Activated T-helper 2 cell treated with anti-CD3 and anti-CD28 coated beads, Interferon-gamma antibody, Interleukin-2, Interleukin-4, amounts not matched to agents 10 μg/mL and 5 μg/mL and 100 μg/mL, durations not matched to agents 14 hours and 24 hours and 36 hours (primary cell): ENCODE measurements around the gene RAPH1. TPM values are rescaled to one million over a fixed set of nuclear protein-coding genes. Genes with fewer than 3 reads are reported as not detected.

Source experiments
- DNase-seq: peaks from one replicate; pipeline ENCODE4 v3.0.0; 2021; ENCODE audit warnings: low spot score
- H3K27ac Mint-ChIP-seq: one replicate; pipeline ENCODE4 v1.8.0; 2021; ENCODE audit warnings: mixed read lengths
- H3K27me3 Mint-ChIP-seq: one replicate; pipeline ENCODE4 v1.8.0; 2021; ENCODE audit warnings: low read depth, mixed read lengths
- H3K36me3 Mint-ChIP-seq: one replicate; pipeline ENCODE4 v1.8.0; 2021; ENCODE audit warnings: low read depth, mixed read lengths
- H3K4me1 Mint-ChIP-seq: one replicate; pipeline ENCODE4 v1.8.0; 2021; ENCODE audit warnings: low read depth, mixed read lengths
- H3K4me3 Mint-ChIP-seq: one replicate; pipeline ENCODE4 v1.8.0; 2021; ENCODE audit warnings: low read depth, mild to moderate bottlenecking, moderate library complexity, mixed read lengths
- H3K9me3 Mint-ChIP-seq: one replicate; pipeline ENCODE4 v1.8.0; 2021; ENCODE audit warnings: mixed read lengths
- intact Hi-C: fragments of 100-400 bp; cut with micrococcal nuclease; formaldehyde crosslinking; loops from one replicate; pipeline ENCODE4 v1.15.1; 2023
- total RNA-seq: library from RNA; stranded (reverse); gene quantifications from 2 replicates; pipeline ENCODE4 v1.2.3, GENCODE V29; 2022

Gene RAPH1
- total RNA-seq, 1 donor from 2014 or later, result 2.8 TPM

DNA sequence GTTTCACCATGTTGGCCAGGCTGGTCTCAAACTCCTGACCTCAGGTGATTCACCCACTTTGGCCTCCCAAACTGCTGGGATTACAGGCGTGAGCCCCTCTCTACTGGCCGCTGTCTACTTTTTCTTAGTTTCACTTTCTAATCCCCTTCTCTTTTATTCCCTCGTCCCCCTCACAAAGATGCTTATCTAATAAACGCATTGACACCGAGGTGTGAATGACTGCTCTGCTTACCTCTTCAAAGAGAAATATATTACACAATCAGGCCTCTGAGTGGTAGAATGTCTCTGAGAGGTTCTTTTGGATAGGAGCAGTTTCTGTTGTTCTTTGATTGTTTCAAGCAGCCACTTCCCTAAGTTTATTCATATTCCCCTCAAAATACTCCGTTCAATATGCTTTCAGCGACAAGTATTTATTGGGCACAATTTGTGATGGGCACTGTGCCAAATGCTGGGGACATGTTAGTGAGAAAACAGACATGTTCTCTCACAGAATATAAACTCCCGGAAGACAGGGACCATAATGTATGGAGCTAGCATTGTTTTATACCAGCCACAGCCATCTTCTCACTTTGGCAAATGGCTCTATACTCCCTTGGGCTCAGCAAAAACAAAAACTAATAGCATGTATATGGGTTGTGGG is 34.7 kb upstream of the RAPH1 start:
- no peaks in the 10 kb centered on the region for H3K36me3 Mint-ChIP-seq
- no peak for DNase-seq
- peaks cover 2% of the 10 kb centered on the region for H3K4me1 Mint-ChIP-seq
- no peak overlapping the region for H3K4me3 Mint-ChIP-seq
- H3K27me3 Mint-ChIP-seq, result peaks cover 29% of the 10 kb centered on the region
- intact Hi-C loops, result no loop called here
- no peaks in the 10 kb centered on the region for H3K9me3 Mint-ChIP-seq
- H3K27ac Mint-ChIP-seq, result no peak overlapping the region

DNA sequence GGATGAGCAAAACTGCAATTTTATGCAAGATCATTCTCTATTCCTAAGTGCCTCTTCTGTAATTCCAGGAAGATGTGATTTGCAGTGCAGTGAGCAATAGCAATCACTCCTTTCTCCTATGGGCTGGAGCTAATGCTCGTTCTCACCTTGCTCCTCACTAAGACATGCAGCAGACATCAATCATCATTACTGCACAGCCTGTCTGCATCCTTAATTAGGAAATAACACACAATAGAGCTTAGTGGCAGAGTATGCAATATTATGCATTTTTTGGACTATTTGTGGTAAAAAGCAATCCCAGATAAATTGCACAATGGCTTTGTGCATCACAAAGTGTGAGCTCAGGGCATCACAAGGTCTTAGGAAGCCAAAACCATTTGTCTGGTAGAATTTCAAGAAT is 32.6 kb upstream of the RAPH1 start:
- Mint-ChIP-seq H3K4me1 (no peaks in the 10 kb centered on the region), H3K27ac (no peak overlapping the region), H3K36me3 (no peaks in the 10 kb centered on the region), H3K27me3 (peaks cover 28% of the 10 kb centered on the region), H3K4me3 (no peak overlapping the region), H3K9me3 (no peaks in the 10 kb centered on the region)
- intact Hi-C loops, result no loop called here
- DNase-seq, result no peak

DNA sequence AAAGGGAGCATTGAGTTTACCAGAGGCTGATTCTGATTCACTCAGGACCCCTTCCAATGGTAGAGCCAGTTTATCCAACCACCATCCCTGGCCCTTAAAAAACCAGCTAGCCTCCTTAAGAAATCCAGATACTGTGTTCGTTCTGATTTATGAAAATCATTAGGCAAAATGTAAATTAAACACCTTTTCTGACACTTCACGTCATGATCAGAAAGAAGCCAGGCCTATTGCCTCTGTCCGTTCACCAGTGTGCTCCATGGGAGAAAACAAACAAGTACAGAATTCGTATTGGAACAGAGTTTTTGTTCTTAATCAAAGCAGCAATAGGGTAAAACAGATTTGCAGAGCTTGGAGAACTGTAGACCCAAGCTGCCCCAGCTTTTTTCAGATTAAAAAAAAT is 31.1 kb upstream of the RAPH1 start:
- no peak overlapping the region for H3K4me3 Mint-ChIP-seq
- no peaks in the 10 kb centered on the region for H3K36me3 Mint-ChIP-seq
- intact Hi-C loops, result no loop called here
- H3K27me3 Mint-ChIP-seq, result peaks cover 32% of the 10 kb centered on the region
- DNase-seq, result no peak
- no peaks in the 10 kb centered on the region for H3K4me1 Mint-ChIP-seq
- H3K27ac Mint-ChIP-seq, result no peak overlapping the region
- H3K9me3 Mint-ChIP-seq, result no peaks in the 10 kb centered on the region

DNA sequence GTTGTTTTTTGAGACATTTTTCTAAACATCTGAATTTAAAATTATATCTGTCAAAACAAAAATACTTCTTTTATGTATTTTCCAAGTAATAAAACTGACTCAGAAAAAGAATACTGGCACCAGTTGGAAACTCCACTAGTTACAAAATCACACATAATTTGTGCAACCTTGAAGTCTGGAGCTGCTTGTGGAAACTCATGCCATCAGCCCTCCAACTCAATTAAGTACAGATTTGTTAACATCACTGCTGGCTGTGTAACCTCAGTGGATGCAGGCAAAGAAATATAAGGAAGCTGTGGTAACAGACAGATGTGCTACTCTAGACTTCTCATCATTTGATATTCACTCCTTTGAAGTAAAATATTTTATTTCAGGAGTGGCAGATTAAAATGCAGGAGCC is 30.0 kb upstream of the RAPH1 start:
- no peak overlapping the region for H3K27ac Mint-ChIP-seq
- intact Hi-C loops, result no loop called here
- H3K4me3 Mint-ChIP-seq, result no peak overlapping the region
- no peaks in the 10 kb centered on the region for H3K9me3 Mint-ChIP-seq
- peaks cover 31% of the 10 kb centered on the region for H3K27me3 Mint-ChIP-seq
- no peaks in the 10 kb centered on the region for H3K4me1 Mint-ChIP-seq
- H3K36me3 Mint-ChIP-seq, result no peaks in the 10 kb centered on the region
- DNase-seq, result no peak

DNA sequence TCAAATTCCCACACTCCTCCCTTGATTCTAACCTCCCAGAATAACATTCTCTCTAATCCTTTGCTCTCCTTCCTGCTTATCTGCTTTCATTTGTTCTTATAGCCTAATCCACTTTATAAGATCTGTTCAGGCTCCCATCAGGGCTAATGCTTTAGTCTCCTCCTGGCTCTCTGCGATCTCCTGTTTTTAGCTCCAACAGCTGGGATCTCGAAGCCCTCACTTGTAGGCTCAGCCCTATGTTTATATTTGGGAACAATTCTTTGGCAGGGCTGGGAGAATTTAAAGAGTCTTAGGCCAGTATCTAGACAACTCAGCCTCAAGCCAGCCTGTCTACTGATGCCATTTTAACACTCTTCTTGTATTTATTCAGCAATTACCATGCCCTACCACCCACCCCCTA is 27.2 kb upstream of the RAPH1 start:
- no peak for DNase-seq
- Mint-ChIP-seq H3K36me3 (no peaks in the 10 kb centered on the region), H3K9me3 (no peaks in the 10 kb centered on the region), H3K4me1 (no peaks in the 10 kb centered on the region), H3K27me3 (peaks cover 21% of the 10 kb centered on the region), H3K4me3 (no peak overlapping the region), H3K27ac (no peak overlapping the region)
- intact Hi-C loops, result no loop called here

DNA sequence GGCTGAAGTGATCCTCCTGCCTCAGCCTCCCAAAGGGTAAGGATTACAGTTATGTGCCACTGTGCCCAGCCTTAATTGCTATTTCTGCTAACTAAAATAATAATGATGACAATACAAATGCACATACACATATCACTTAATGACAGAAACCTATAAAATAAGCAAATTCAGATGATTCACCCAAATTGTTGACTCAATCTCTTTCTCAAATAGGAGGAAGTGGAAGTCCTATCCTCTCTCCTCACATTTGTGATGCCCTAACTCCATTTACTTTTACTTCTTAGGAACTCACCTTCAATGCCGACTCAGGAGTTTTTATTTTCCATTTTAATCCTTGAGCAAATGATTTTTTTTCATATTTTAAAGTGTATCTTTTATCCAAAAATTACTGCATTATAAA is 24.5 kb upstream of the RAPH1 start:
- no peaks in the 10 kb centered on the region for H3K36me3 Mint-ChIP-seq
- H3K27ac Mint-ChIP-seq, result no peak overlapping the region
- H3K27me3 Mint-ChIP-seq, result peaks cover 13% of the 10 kb centered on the region
- DNase-seq, result no peak
- H3K4me1 Mint-ChIP-seq, result no peaks in the 10 kb centered on the region
- intact Hi-C loops, result no loop called here
- no peak overlapping the region for H3K4me3 Mint-ChIP-seq
- no peaks in the 10 kb centered on the region for H3K9me3 Mint-ChIP-seq

DNA sequence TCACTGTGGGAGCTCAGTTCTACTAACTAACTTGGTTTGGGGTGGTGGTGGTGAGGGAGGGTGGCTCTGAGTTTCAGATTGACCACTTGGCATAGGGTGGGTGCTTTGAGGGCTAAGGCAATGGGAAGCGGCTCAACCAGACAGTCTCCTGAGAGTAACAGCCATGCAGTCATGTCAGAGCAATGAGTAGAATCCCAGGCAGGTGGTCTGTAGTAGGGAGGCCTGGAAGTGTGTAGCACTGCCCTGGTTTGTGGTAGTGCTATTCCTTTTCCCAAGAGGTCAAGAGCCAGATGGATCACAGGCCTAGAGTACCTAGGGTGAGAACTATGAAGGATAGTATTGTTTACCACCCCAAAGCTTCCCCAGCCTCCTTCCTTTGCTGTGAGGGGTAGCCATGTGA is 18.7 kb upstream of the RAPH1 start:
- Mint-ChIP-seq H3K27me3 (peaks cover 10% of the 10 kb centered on the region), H3K4me1 (peaks cover 5% of the 10 kb centered on the region), H3K36me3 (no peaks in the 10 kb centered on the region), H3K9me3 (no peaks in the 10 kb centered on the region), H3K27ac (no peak overlapping the region), H3K4me3 (no peak overlapping the region)
- no peak for DNase-seq
- intact Hi-C loops, result no loop called here

DNA sequence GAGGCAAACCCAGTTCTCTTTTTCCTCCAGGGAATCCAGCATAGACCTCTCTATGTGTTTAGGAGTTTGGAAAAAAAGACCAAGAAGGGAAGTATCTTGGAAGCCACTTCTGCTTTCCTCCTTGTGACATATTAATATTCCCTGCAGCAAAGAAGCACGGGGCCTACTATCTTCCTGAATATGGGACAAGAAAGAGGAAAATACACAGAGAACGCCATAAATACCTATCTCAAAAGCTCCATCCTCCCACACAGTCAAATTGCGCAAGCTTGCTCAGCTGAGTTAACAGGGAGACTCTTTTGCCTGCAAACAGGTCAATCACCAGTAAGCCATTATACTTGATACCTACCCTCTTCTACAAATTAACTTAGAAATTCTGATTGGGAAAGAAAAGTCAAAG is 16.7 kb upstream of the RAPH1 start:
- intact Hi-C loops, result no loop called here
- Mint-ChIP-seq H3K4me3 (no peak overlapping the region), H3K36me3 (no peaks in the 10 kb centered on the region), H3K9me3 (no peaks in the 10 kb centered on the region), H3K4me1 (peaks cover 11% of the 10 kb centered on the region), H3K27me3 (peaks cover 8% of the 10 kb centered on the region), H3K27ac (no peak overlapping the region)
- DNase-seq, result no peak

DNA sequence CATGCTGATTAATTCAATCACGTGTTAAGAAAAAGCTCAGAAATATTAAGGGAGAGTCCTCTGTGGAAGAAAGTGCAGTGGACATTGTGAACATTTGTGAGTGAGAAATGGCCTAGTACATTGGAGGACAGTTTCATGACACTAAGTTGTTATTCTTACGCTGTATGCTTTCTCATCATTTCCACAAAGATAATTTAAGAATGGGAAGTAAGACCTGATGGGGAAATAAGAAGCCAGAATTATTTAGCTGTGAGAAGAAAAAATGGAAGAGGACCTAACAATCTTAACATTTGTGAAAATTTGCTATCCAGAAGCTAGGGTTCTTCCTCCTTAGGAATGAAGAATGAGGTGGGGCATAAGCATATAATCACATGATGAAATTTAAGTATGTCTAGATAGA is 15.2 kb upstream of the RAPH1 start:
- H3K36me3 Mint-ChIP-seq, result no peaks in the 10 kb centered on the region
- H3K4me3 Mint-ChIP-seq, result no peak overlapping the region
- H3K27ac Mint-ChIP-seq, result no peak overlapping the region
- H3K9me3 Mint-ChIP-seq, result no peaks in the 10 kb centered on the region
- peaks cover 11% of the 10 kb centered on the region for H3K4me1 Mint-ChIP-seq
- intact Hi-C loops, result no loop called here
- DNase-seq, result no peak
- peaks cover 8% of the 10 kb centered on the region for H3K27me3 Mint-ChIP-seq

DNA sequence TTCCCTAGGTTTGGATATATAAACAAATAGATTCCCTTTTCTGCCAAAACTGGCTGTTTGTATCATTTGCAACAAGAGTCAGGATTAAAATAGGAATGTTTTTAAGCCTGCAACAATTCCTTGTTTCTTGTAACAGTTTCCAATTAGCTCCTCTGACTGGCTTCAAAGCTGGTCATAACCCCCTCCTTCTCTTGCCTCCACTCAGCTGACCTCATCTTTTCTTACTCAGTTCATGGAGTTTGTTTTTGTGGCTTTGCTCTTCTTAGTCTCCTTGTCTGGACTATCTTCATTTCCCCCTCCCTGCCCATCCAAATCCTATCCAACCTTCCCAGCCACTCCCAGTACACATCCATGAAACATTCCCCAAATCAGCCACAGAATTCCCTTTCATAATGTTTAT is 14.3 kb upstream of the RAPH1 start:
- no peak for DNase-seq
- Mint-ChIP-seq H3K27me3 (peaks cover 13% of the 10 kb centered on the region), H3K4me1 (peaks cover 11% of the 10 kb centered on the region), H3K27ac (no peak overlapping the region), H3K9me3 (no peaks in the 10 kb centered on the region), H3K36me3 (no peaks in the 10 kb centered on the region), H3K4me3 (no peak overlapping the region)
- intact Hi-C loops, result no loop called here

DNA sequence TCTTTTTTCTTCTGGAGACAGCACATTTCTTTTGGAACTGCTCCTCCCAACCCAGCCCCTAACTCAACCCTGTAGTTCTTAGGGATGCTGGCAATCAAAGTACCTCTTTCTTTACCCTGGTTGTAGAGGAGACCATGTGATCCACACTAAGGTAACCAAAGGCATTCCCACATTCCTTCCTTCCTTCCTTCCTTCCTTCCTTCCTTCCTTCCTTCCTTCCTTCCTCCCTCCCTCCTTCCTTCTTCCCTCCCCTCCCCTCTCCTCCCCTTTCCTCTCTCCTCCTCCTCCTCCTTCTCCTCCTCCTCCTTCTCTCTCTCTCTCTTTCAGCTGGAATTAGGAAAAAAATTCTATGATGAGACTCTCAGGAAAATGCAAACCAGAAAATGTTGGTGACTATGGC is 13.8 kb upstream of the RAPH1 start:
- Mint-ChIP-seq H3K27ac (no peak overlapping the region), H3K9me3 (no peaks in the 10 kb centered on the region), H3K4me1 (peaks cover 11% of the 10 kb centered on the region), H3K27me3 (peaks cover 14% of the 10 kb centered on the region), H3K4me3 (no peak overlapping the region), H3K36me3 (no peaks in the 10 kb centered on the region)
- intact Hi-C loops, result no loop called here
- DNase-seq, result no peak

DNA sequence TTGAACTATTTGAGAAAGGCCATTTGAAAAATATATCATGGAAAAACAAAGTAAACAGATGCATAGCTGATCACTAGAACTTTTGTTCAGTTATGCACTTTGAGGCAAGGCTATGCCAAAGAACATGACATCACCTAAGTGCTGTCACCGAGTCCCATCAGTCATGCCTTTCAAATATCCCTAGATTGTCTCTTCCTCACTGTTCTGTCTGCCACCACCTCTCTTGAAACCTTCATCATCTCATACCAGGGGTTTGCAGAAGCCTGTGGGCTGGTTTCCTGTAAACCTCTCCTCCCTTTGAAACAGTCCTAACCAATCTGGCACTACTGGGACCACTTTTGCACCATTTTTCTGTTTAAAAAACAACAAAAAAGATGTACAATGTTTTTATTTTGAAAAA is 12.3 kb upstream of the RAPH1 start:
- no peaks in the 10 kb centered on the region for H3K9me3 Mint-ChIP-seq
- no peak overlapping the region for H3K27ac Mint-ChIP-seq

DNA sequence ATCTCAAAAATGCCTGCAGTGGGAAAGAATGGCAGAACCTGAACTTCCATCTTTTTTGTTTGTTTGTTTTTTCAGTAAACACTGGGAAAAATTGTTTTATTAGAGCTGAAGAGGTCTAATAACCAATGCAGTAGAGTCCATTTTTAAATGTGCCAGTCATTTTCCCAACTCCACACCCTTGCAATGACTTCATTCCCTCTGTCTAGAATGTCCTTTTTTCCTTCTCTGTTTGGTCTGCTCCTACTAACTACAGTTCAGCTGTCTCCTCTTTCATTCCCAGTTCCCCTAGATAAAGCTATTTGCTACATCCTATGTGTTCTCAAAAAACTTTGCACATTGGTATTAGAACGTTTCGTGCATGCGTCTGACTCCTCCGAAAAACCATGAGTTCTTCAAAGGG is 9.3 kb upstream of the RAPH1 start:
- Mint-ChIP-seq H3K9me3 (no peaks in the 10 kb centered on the region), H3K36me3 (no peaks in the 10 kb centered on the region), H3K4me1 (peaks cover 8% of the 10 kb centered on the region), H3K4me3 (no peak overlapping the region), H3K27me3 (peaks cover 20% of the 10 kb centered on the region), H3K27ac (no peak overlapping the region)
- intact Hi-C loops, result no loop called here
- DNase-seq, result no peak

More for the DNA sequence above, 12.3 kb upstream of the RAPH1 start:
- no peaks in the 10 kb centered on the region for H3K36me3 Mint-ChIP-seq
- intact Hi-C loops, result no loop called here
- no peak overlapping the region for H3K4me3 Mint-ChIP-seq
- H3K27me3 Mint-ChIP-seq, result peaks cover 17% of the 10 kb centered on the region
- DNase-seq, result no peak
- peaks cover 11% of the 10 kb centered on the region for H3K4me1 Mint-ChIP-seq

DNA sequence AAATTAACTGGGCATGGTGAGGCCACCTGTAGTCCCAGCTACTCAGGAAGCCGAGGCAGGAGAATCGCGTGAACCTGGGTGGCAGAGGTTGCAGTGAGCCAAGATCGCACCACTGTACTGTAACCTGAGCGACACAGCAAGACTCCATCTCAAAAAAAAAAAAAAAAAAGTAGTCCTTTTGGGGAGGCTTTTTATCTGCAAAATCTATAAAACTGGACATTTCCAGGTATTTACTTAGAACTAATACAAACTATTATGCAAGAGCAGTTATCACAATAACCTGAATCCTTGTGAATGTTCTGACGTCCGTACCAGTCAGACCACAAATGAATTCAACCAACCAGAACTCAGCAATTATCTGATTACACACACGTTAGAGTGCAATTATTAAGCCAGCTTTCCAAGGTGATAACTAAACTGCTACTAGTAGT is 8.8 kb upstream of the RAPH1 start:
- Mint-ChIP-seq H3K27ac (no peak overlapping the region), H3K36me3 (no peaks in the 10 kb centered on the region), H3K4me3 (no peak overlapping the region), H3K9me3 (peaks cover 3% of the 10 kb centered on the region), H3K27me3 (peaks cover 17% of the 10 kb centered on the region), H3K4me1 (peaks cover 7% of the 10 kb centered on the region)
- no peak for DNase-seq
- intact Hi-C loops, result no loop called here
